Sigmoid colon (tissue), 7 donors: ENCODE measurements around the gene OSBPL5. TPM values are rescaled to one million over a fixed set of nuclear protein-coding genes. Genes with fewer than 3 reads are reported as not detected.

Experiments
- DNase-seq: peaks from one replicate; pipeline ENCODE4 v3.0.0-alpha.2; 2019
- H3K27ac ChIP-seq, 4 donors: fragments of 200-600 bp; sonication (generic); one replicate each; pipeline ENCODE4 v1.5.1; 2016 to 2019; ENCODE audit warnings: mild to moderate bottlenecking in 1 of 4
- H3K27me3 ChIP-seq, 3 donors: fragments of 200-600 bp; sonication (generic); one replicate each; pipeline ENCODE4 v1.5.1; 2019; ENCODE audit warnings: mild to moderate bottlenecking in 1 of 3
- H3K36me3 ChIP-seq, 4 donors: fragments of 200-600 bp; sonication (generic); one replicate each; pipeline ENCODE4 v1.5.1; 2016 to 2019
- H3K4me1 ChIP-seq, 4 donors: fragments of 200-600 bp; sonication (generic); one replicate each; pipeline ENCODE4 v1.5.1; 2017 to 2019
- H3K4me3 ChIP-seq, 4 donors: fragments of 200-600 bp; sonication (generic); one replicate each; pipeline ENCODE4 v1.5.1; 2017 to 2019; ENCODE audit warnings: mild to moderate bottlenecking in 2 of 4, moderate library complexity in 1 of 4
- H3K9me3 ChIP-seq, 4 donors: fragments of 200-600 bp in 3 of 4; sonication (generic) in 3 of 4; one replicate each; pipeline versions ENCODE4 v1.5.1 to v1.6.1; 2013 to 2019
- CTCF ChIP-seq, 4 experiments: fragments of 450-650 bp in 3 of 4; fragments of 200-600 bp in 1 of 4; IDR thresholded peaks; one replicate each; pipeline ENCODE4 v1.5.1; 2016 to 2019; ENCODE audit warnings: antibody characterized with exemption in 4 of 4, mild to moderate bottlenecking in 3 of 4, moderate library complexity in 2 of 4
- EP300 ChIP-seq, 4 donors: sonication (generic); formaldehyde crosslinking; IDR thresholded peaks; one replicate each; pipeline ENCODE4 v1.6.1; 2017; ENCODE audit warnings: antibody characterized with exemption in 4 of 4
- POLR2A ChIP-seq, 2 donors: fragments of 450-650 bp; IDR thresholded peaks; one replicate each; pipeline ENCODE4 v1.6.1; 2016; ENCODE audit warnings: antibody characterized with exemption in 2 of 2, mild to moderate bottlenecking in 2 of 2, moderate library complexity in 2 of 2
- POLR2AphosphoS5 ChIP-seq, 4 donors: sonication (generic); formaldehyde crosslinking; IDR thresholded peaks; one replicate each; pipeline ENCODE4 v1.6.1; 2017; ENCODE audit warnings: antibody characterized with exemption in 4 of 4
- WGBS, 2 donors: extraction: QIAGEN DNeasy Blood & Tissue Kit; methylation state at CpG; one replicate each; pipeline ENCODE4 v1.1.7; 2013; 5-methylcytosine and 5-hydroxymethylcytosine counted together
- intact Hi-C: fragments of 100-400 bp; cut with DNase I; formaldehyde crosslinking; loops from one replicate; pipeline ENCODE4 v1.15.1; 2023
- polyA plus RNA-seq, 3 donors: library from polyadenylated mRNA; stranded (reverse); fragments of 200-250 nt; gene quantifications; one replicate each; pipeline ENCODE4 v1.2.3, GENCODE V29; 2013
- total RNA-seq, 4 donors: library from RNA; depleted of rRNA; stranded (reverse); fragments of >200 nt; gene quantifications; one replicate each; pipeline ENCODE4 v1.1.0, GENCODE V29; 2016
- donor health status: healthy with polysubstance abuse.
- donor health status: Bipolar disorder and iron deficiency.
- donor health status: healthy.

The OSBPL5 gene
- total and polyA plus RNA-seq, 7 donors = 16.6 to 69.2 (median 29.8) TPM

GRCh38 chr11:3204141-3205015 is 39.3 kb upstream of the OSBPL5 start:
- intact Hi-C loops = no loop called here
- no peaks in the 10 kb centered on the region for H3K36me3 ChIP-seq
- no peak overlapping the region for H3K27ac ChIP-seq
- peaks cover 0 to 26% (median 17%) of the 10 kb centered on the region in 4 donors for H3K4me1 ChIP-seq
- WGBS, 2 donors = 77 to 88% methylated on average over 24 of the region's 24 CpGs
- no peaks in the 10 kb centered on the region for H3K9me3 ChIP-seq
- no peak overlapping the region for H3K4me3 ChIP-seq
- DNase-seq = peak; percentile 44
- TF ChIP-seq CTCF (IDR thresholded peaks at IDR 0.05) (no peak), POLR2AphosphoS5 (IDR thresholded peaks at IDR 0.05) (no peak), EP300 (IDR thresholded peaks at IDR 0.05) (no peak), POLR2A (IDR thresholded peaks at IDR 0.05) (no peak)
- H3K27me3 ChIP-seq = peaks cover 15 to 56% (median 31%) of the 10 kb centered on the region in 3 donors

- Histone ChIP-seq H3K36me3 (no peaks in the 10 kb centered on the region), H3K4me3 (no peak overlapping the region), H3K4me1 (peaks cover 0 to 26% (median 17%) of the 10 kb centered on the region in 4 donors), H3K9me3 (no peaks in the 10 kb centered on the region), H3K27me3 (peaks cover 15 to 61% (median 31%) of the 10 kb centered on the region in 3 donors), H3K27ac (no peak overlapping the region)
- peak; percentile 62 for DNase-seq
- TF ChIP-seq POLR2A (IDR thresholded peaks at IDR 0.05) (no peak), EP300 (IDR thresholded peaks at IDR 0.05) (no peak), CTCF (IDR thresholded peaks at IDR 0.05) (no peak), POLR2AphosphoS5 (IDR thresholded peaks at IDR 0.05) (no peak)
- intact Hi-C loops = no loop called here
- WGBS, 2 donors = 5 to 6% methylated on average over 51 of the region's 51 CpGs
These were observed 38.3 kb upstream of the OSBPL5 start for GRCh38 chr11:3203221-3204043.

GRCh38 chr11:3202759-3203158 is 37.6 kb upstream of the OSBPL5 start:
- H3K4me3 ChIP-seq = no peak overlapping the region
- no peak overlapping the region for H3K27ac ChIP-seq
- 7 to 28% methylated on average over 17 of the region's 17 CpGs for WGBS, 2 donors
- H3K36me3 ChIP-seq = no peaks in the 10 kb centered on the region
- TF ChIP-seq POLR2AphosphoS5 (IDR thresholded peaks at IDR 0.05) (no peak), EP300 (IDR thresholded peaks at IDR 0.05) (no peak), CTCF (IDR thresholded peaks at IDR 0.05) (no peak), POLR2A (IDR thresholded peaks at IDR 0.05) (no peak)
- H3K27me3 ChIP-seq = peaks cover 15 to 61% (median 31%) of the 10 kb centered on the region in 3 donors
- H3K9me3 ChIP-seq = no peaks in the 10 kb centered on the region
- no peak for DNase-seq
- intact Hi-C loops = no loop called here
- peaks cover 0 to 26% (median 17%) of the 10 kb centered on the region in 4 donors for H3K4me1 ChIP-seq

GRCh38 chr11:3202305-3202704 is 37.2 kb upstream of the OSBPL5 start:
- TF ChIP-seq POLR2AphosphoS5 (IDR thresholded peaks at IDR 0.05) = no peak
- TF ChIP-seq CTCF (IDR thresholded peaks at IDR 0.05) = no peak
- no peak for TF ChIP-seq EP300 (IDR thresholded peaks at IDR 0.05)
- no peak for TF ChIP-seq POLR2A (IDR thresholded peaks at IDR 0.05)
- 52 to 68% methylated on average over 7 of the region's 7 CpGs for WGBS, 2 donors
- intact Hi-C loops = no loop called here
- Histone ChIP-seq H3K27ac (no peak overlapping the region), H3K9me3 (no peaks in the 10 kb centered on the region), H3K36me3 (no peaks in the 10 kb centered on the region), H3K4me3 (no peak overlapping the region), H3K27me3 (peaks cover 15 to 64% (median 31%) of the 10 kb centered on the region in 3 donors), H3K4me1 (peaks cover 0 to 26% (median 17%) of the 10 kb centered on the region in 4 donors)
- peak; percentile 52 for DNase-seq
